H1 (cell line): ENCODE measurements around the gene GIMD1. TPM values are rescaled to one million over a fixed set of nuclear protein-coding genes. Genes with fewer than 3 reads are reported as not detected.

Source experiments
- CTCF ChIA-PET: fragments of 300-600 bp; sonication (Branson Sonifier 250); formaldehyde crosslinking; loops from one replicate; lab custom pipeline; 2021; ENCODE audit not compliant: partially characterized antibody; lab: Charles Lee
- POLR2A ChIA-PET: fragments of 300-600 bp; sonication (Branson Sonifier 250); formaldehyde crosslinking; loops from one replicate; lab custom pipeline; 2021; ENCODE audit warnings: inconsistent platforms; ENCODE audit not compliant: partially characterized antibody; lab: Charles Lee
- DNase-seq, 2 experiments: peaks; one replicate each; pipeline versions ENCODE4 v3.0.0 to v3.0.0-alpha.2; 2010 to 2022; ENCODE audit warnings: low spot score in 2 of 2, low read depth in 1 of 2, mixed read lengths in 1 of 2
- FAIRE-seq: peaks from 2 replicates; lab custom pipeline; 2011; peaks lifted over from hg19 to GRCh38; lab: Jason Lieb, UNC
- H2AFZ ChIP-seq: 2 replicates; pipeline ENCODE4 v1.8.1; 2012; ENCODE audit warnings: low read length, inconsistent platforms
- H2AK5ac ChIP-seq: 2 replicates; pipeline ENCODE4 v1.6.1; 2013; ENCODE audit warnings: low read depth, low read length
- H2BK120ac ChIP-seq: replicated peaks from 2 replicates; pipeline ENCODE3; 2013; ENCODE audit warnings: low read depth, low read length, inconsistent platforms
- H2BK12ac ChIP-seq: 2 replicates; pipeline ENCODE4 v1.6.1; 2013; ENCODE audit warnings: low read depth, low read length
- H2BK15ac ChIP-seq: 2 replicates; pipeline ENCODE4 v1.6.1; 2013; ENCODE audit warnings: low read length
- H2BK20ac ChIP-seq: 2 replicates; pipeline ENCODE4 v1.6.1; 2013; ENCODE audit warnings: low read length
- H2BK5ac ChIP-seq: 2 replicates; pipeline ENCODE4 v1.6.1; 2013; ENCODE audit warnings: low read depth, low read length
- H3K14ac ChIP-seq: 2 replicates; pipeline ENCODE4 v1.6.1; 2013; ENCODE audit warnings: inconsistent platforms; ENCODE audit not compliant: insufficient read length
- H3K18ac ChIP-seq: 2 replicates; pipeline ENCODE4 v1.6.1; 2013; ENCODE audit warnings: low read length; ENCODE audit errors: extremely low read depth
- H3K23ac ChIP-seq: 2 replicates; pipeline ENCODE4 v1.6.1; 2013; ENCODE audit warnings: inconsistent platforms; ENCODE audit not compliant: insufficient read length
- H3K23me2 ChIP-seq: 2 replicates; pipeline ENCODE4 v1.6.1; 2013; ENCODE audit warnings: low read depth, low read length
- H3K27ac ChIP-seq: 2 replicates; pipeline ENCODE4 v1.6.1; 2011; ENCODE audit warnings: low read depth, low read length, inconsistent platforms
- H3K27me3 ChIP-seq, 4 experiments: replicated peaks in 1 of 4; 1 replicate in 1 of 4; 2 replicates in 3 of 4; pipeline versions ENCODE4 v1.6.1 to v1.8.1; 2011 to 2013; ENCODE audit warnings: low read length in 3 of 4, mild to moderate bottlenecking in 3 of 4, inconsistent platforms in 2 of 4, mixed read lengths in 2 of 4, moderate library complexity in 1 of 4; ENCODE audit not compliant: control insufficient read depth in 3 of 4, insufficient read depth in 3 of 4; ENCODE audit errors: extremely low read depth in 1 of 4
- H3K36me3 ChIP-seq, 4 experiments: 2 replicates each; pipeline versions ENCODE4 v1.6.1 to v1.8.1; 2011 to 2013; ENCODE audit warnings: mild to moderate bottlenecking in 4 of 4, low read length in 3 of 4, moderate library complexity in 2 of 4, control low read depth in 1 of 4, inconsistent platforms in 1 of 4; ENCODE audit not compliant: insufficient read depth in 4 of 4, control insufficient read depth in 2 of 4
- H3K4ac ChIP-seq: replicated peaks from 2 replicates; pipeline ENCODE3; 2013; ENCODE audit warnings: low read length, low read depth, mixed read lengths, inconsistent platforms; ENCODE audit not compliant: insufficient read length
- H3K4me1 ChIP-seq, 4 experiments: replicated peaks in 1 of 4; 1 replicate in 1 of 4; 2 replicates in 3 of 4; pipeline versions ENCODE4 v1.6.1 to v1.8.1; 2011 to 2013; ENCODE audit warnings: low read length in 3 of 4, inconsistent platforms in 2 of 4, mixed read lengths in 1 of 4; ENCODE audit not compliant: insufficient read depth in 4 of 4, control insufficient read depth in 3 of 4
- H3K4me2 ChIP-seq, 2 experiments: 2 replicates each; pipeline versions ENCODE4 v1.6.1 to v1.8.1; 2011 to 2013; ENCODE audit warnings: low read depth in 2 of 2, low read length in 2 of 2, control low read depth in 1 of 2, inconsistent platforms in 1 of 2, mild to moderate bottlenecking in 1 of 2; ENCODE audit not compliant: insufficient read depth in 1 of 2
- H3K4me3 ChIP-seq, 4 experiments: fragments of 200-600, 300-600 bp in 1 of 4; sonication (generic), shearing (Covaris generic), sonication (Bioruptor Twin) in 1 of 4; 2 replicates each; pipeline versions ENCODE4 v1.5.1 to v1.8.1; 2011 to 2016; ENCODE audit warnings: low read length in 4 of 4, low read depth in 3 of 4, control low read depth in 2 of 4, inconsistent platforms in 2 of 4, mild to moderate bottlenecking in 2 of 4, mixed read lengths in 1 of 4, moderate library complexity in 1 of 4; ENCODE audit not compliant: insufficient read depth in 2 of 4; ENCODE audit errors: extremely low read depth in 1 of 4
- H3K56ac ChIP-seq: replicated peaks from 2 replicates; pipeline ENCODE3; 2013; ENCODE audit warnings: low read depth, mild to moderate bottlenecking, mixed read lengths, low read length, inconsistent platforms; ENCODE audit not compliant: insufficient read length
- H3K79me1 ChIP-seq: 2 replicates; pipeline ENCODE4 v1.6.1; 2013; ENCODE audit warnings: low read depth, low read length, control low read depth
- H3K79me2 ChIP-seq, 2 experiments: 2 replicates each; pipeline versions ENCODE4 v1.6.1 to v1.8.1; 2012 to 2013; ENCODE audit warnings: low read length in 2 of 2, mild to moderate bottlenecking in 2 of 2, inconsistent platforms in 1 of 2; ENCODE audit not compliant: insufficient read depth in 2 of 2, control insufficient read depth in 1 of 2
- H3K9ac ChIP-seq, 4 experiments: replicated peaks in 1 of 4; 1 replicate in 1 of 4; 2 replicates in 3 of 4; pipeline versions ENCODE4 v1.6.1 to v1.8.1; 2011 to 2013; ENCODE audit warnings: low read depth in 3 of 4, low read length in 3 of 4, control low read depth in 2 of 4, mild to moderate bottlenecking in 2 of 4, moderate library complexity in 2 of 4, inconsistent platforms in 1 of 4; ENCODE audit errors: extremely low read depth in 1 of 4
- H3K9me3 ChIP-seq, 2 experiments: 2 replicates each; pipeline versions ENCODE4 v1.6.1 to v1.8.1; 2012 to 2013; ENCODE audit warnings: mild to moderate bottlenecking in 2 of 2, moderate library complexity in 2 of 2, control low read depth in 1 of 2, inconsistent platforms in 1 of 2, low read depth in 1 of 2, low read length in 1 of 2, mixed read lengths in 1 of 2; ENCODE audit not compliant: insufficient read depth in 2 of 2
- H4K20me1 ChIP-seq, 2 experiments: replicated peaks in 1 of 2; 2 replicates each; pipeline versions ENCODE3 to v1.8.1; 2011 to 2013; ENCODE audit warnings: inconsistent platforms in 2 of 2, low read length in 2 of 2, mild to moderate bottlenecking in 1 of 2; ENCODE audit not compliant: insufficient read depth in 2 of 2, control insufficient read depth in 1 of 2
- H4K5ac ChIP-seq: 2 replicates; pipeline ENCODE4 v1.6.1; 2013; ENCODE audit warnings: low read length, low read depth, mixed read lengths, inconsistent platforms; ENCODE audit not compliant: insufficient read length
- H4K8ac ChIP-seq: 2 replicates; pipeline ENCODE4 v1.8.0; 2013; ENCODE audit warnings: mild to moderate bottlenecking, moderate library complexity, low read length, inconsistent platforms; ENCODE audit not compliant: insufficient read depth; ENCODE audit errors: extremely low read depth
- H4K91ac ChIP-seq: replicated peaks from 2 replicates; pipeline ENCODE3; 2013; ENCODE audit warnings: low read length, mixed read lengths, inconsistent platforms; ENCODE audit not compliant: insufficient read length
- CHD2 ChIP-seq: IDR thresholded peaks from 2 replicates; pipeline ENCODE4 v1.6.1; 2012; ENCODE audit warnings: low read length, improper control_type of control experiment
- KDM5A ChIP-seq: fragments of 200-600 bp; IDR thresholded peaks from 2 replicates; pipeline ENCODE4 v1.7.1; 2012; ENCODE audit warnings: mild to moderate bottlenecking, low read length, inconsistent platforms, mixed read lengths
- SAP30 ChIP-seq: fragments of 300-600 bp; sonication (generic); IDR thresholded peaks from 2 replicates; pipeline ENCODE4 v1.7.1; 2012; ENCODE audit warnings: low read length, moderate library complexity, mild to moderate bottlenecking, inconsistent platforms; ENCODE audit not compliant: insufficient read depth, insufficient replicate concordance
- SIN3A ChIP-seq, 2 experiments: IDR thresholded peaks in 1 of 2; conservative IDR thresholded peaks in 1 of 2; 2 replicates each; pipeline ENCODE4 v1.6.1; 2011 to 2012; ENCODE audit warnings: low read length in 2 of 2, improper control_type of control experiment in 1 of 2, low read depth in 1 of 2, mild to moderate bottlenecking in 1 of 2
- SUZ12 ChIP-seq: fragments of 200-600 bp; sonication (generic); IDR thresholded peaks from 2 replicates; pipeline ENCODE4 v1.6.1; 2012; ENCODE audit warnings: mild to moderate bottlenecking, inconsistent platforms, low read length, moderate library complexity, mixed read lengths
- WGBS, 2 experiments: shearing (Covaris generic) in 1 of 2; methylation state at CpG; one replicate each; pipeline versions ENCODE4 v1.1.6 to v1.1.7; 2013 to 2015; ENCODE audit warnings: low lambda C conversion rate in 2 of 2, mixed read lengths in 2 of 2, inconsistent platforms in 1 of 2, low coverage in 1 of 2, missing lambda C conversion rate in 1 of 2; ENCODE audit not compliant: insufficient replicate concordance in 2 of 2, insufficient coverage in 1 of 2, insufficient read length in 1 of 2; ENCODE audit errors: extremely low coverage in 1 of 2, missing lambda C conversion rate in 1 of 2; 5-methylcytosine and 5-hydroxymethylcytosine counted together
- polyA plus RNA-seq, 7 experiments: library from polyadenylated mRNA; depleted of rRNA in 3 of 7; stranded (reverse) in 5 of 7; unstranded in 2 of 7; fragments of >200 nt in 5 of 7; fragments of 200-250 nt in 2 of 7; gene quantifications; 1 replicate in 5 of 7; 2 replicates in 1 of 7; 4 replicates in 1 of 7; pipeline versions ENCODE4 v1.2.1 to v1.2.3, GENCODE V29; 2011 to 2013; ENCODE audit warnings: missing spikeins in 2 of 7, mixed read lengths in 2 of 7
- total RNA-seq: library from RNA; stranded (reverse); fragmentation: NEBNext Ultra II Directional; extraction: Animal tissue kit (Norgen Biotek cat#: 25700); gene quantifications from 2 replicates; pipeline ENCODE4 v1.2.1, GENCODE V29; 2021

GIMD1 gene
- total and polyA plus RNA-seq, 2 of the 8 experiments (the other 6 are each of a cell fraction or from before 2014, with no cell fraction given), result not detected

- WGBS, 2 experiments, result 91% methylated on average over 3 of the region's 3 CpGs; no CpG with 5 or more reads in 1 of the 2 experiments
- Histone ChIP-seq H3K56ac (no peak overlapping the region), H3K36me3 (no peaks in the 10 kb centered on the region; a peak in 1 of 8 replicates), H3K4ac (no peak overlapping the region), H3K27ac (no peak overlapping the region), H4K5ac (no peak overlapping the region), H3K4me2 (no peak overlapping the region), H3K79me2 (no peaks in the 10 kb centered on the region), H3K9me3 (peaks cover 0 to 4% of the 10 kb centered on the region in 2 experiments; a peak in 1 of 4 replicates), H3K4me1 (no peaks in the 10 kb centered on the region), H4K20me1 (no peaks in the 10 kb centered on the region), H3K27me3 (no peaks in the 10 kb centered on the region), H3K23me2 (no peaks in the 10 kb centered on the region), H2AFZ (no peak overlapping the region), H3K18ac (no peak overlapping the region), H3K14ac (no peak overlapping the region), H2BK15ac (no peak overlapping the region), H2BK5ac (no peak overlapping the region), H4K8ac (no peak overlapping the region), H3K23ac (no peak overlapping the region), H2BK120ac (no peak overlapping the region), H2BK20ac (no peak overlapping the region), H2AK5ac (no peak overlapping the region), H3K4me3 (no peak overlapping the region), H2BK12ac (no peak overlapping the region), H3K9ac (no peak overlapping the region), H4K91ac (no peak overlapping the region), H3K79me1 (no peaks in the 10 kb centered on the region)
- ChIA-PET CTCF (interaction anchor here (1.0 kb wide), 1 partner anchor 94 kb away, joined by 3 read pairs; no protein-coding TSS in a partner anchor), POLR2A (no interaction called here)
- no peak for DNase-seq
- no peak for FAIRE-seq
- TF ChIP-seq SAP30 (no peak), CHD2 (no peak), KDM5A (no peak), SIN3A (conservative IDR thresholded peaks at IDR 0.05 in 1 of 2, IDR thresholded peaks at IDR 0.05 in 1 of 2; ENCODE audit: low read depth in 1 of 2, low read length in 2 of 2) (no peak), SUZ12 (no peak)
Observed at GRCh38 chr4:106401157-106401556, 32.6 kb upstream of the GIMD1 start.
